ENCODE results near the gene MTIF3. TPM values are rescaled to one million over a fixed set of nuclear protein-coding genes. Genes with fewer than 3 reads are reported as not detected.

Gene MTIF3
- total RNA-seq, 1 experiment from 2014 or later, result 20.7 TPM

- ChIA-PET POLR2A (no interaction called here), CTCF (no interaction called here)
- H3K4me3 ChIP-seq (ENCODE audit: low read depth in 2 of 2, low read length in 2 of 2), result no peak overlapping the region
- peak; percentile 67 for TF ChIP-seq CTCF (IDR thresholded peaks at IDR 0.05)
- TF ChIP-seq TCF7L2 (IDR thresholded peaks at IDR 0.05; ENCODE audit: low read depth, low read length), result no peak
- in situ Hi-C loops (cut with HindIII; ENCODE audit: low pct_unique_long_range_greater_than_20kb, low sequenced_read_pairs), result no loop called here
- H3K27ac ChIP-seq (ENCODE audit: low read length), result no peak overlapping the region
- H3K9me3 ChIP-seq (ENCODE audit: control insufficient read depth, insufficient read depth, low read depth, low read length), result no peaks in the 10 kb centered on the region
- DNase-seq (ENCODE audit: low read depth, low spot score) (no peak), ATAC-seq (peak; percentile 56; the same call in 1 of the 2 replicates)
- BruUV-seq (replicated peaks), result no TSS peak
- no peaks in the 10 kb centered on the region for H3K27me3 ChIP-seq (ENCODE audit: control insufficient read depth, insufficient read depth, low read length)
- no peaks in the 10 kb centered on the region for H3K36me3 ChIP-seq (ENCODE audit: control insufficient read depth, insufficient read depth, low read length)
- intact Hi-C loops (cut with micrococcal nuclease; ENCODE audit: unreplicated experiment), result no loop called here
- no peaks in the 10 kb centered on the region; the same call in 1 of the 2 replicates for H3K4me1 ChIP-seq (ENCODE audit: control insufficient read depth, insufficient read depth, low read length)
These were observed 31.4 kb upstream of the MTIF3 start for GRCh38 chr13:27481766-27482165.

DNA sequence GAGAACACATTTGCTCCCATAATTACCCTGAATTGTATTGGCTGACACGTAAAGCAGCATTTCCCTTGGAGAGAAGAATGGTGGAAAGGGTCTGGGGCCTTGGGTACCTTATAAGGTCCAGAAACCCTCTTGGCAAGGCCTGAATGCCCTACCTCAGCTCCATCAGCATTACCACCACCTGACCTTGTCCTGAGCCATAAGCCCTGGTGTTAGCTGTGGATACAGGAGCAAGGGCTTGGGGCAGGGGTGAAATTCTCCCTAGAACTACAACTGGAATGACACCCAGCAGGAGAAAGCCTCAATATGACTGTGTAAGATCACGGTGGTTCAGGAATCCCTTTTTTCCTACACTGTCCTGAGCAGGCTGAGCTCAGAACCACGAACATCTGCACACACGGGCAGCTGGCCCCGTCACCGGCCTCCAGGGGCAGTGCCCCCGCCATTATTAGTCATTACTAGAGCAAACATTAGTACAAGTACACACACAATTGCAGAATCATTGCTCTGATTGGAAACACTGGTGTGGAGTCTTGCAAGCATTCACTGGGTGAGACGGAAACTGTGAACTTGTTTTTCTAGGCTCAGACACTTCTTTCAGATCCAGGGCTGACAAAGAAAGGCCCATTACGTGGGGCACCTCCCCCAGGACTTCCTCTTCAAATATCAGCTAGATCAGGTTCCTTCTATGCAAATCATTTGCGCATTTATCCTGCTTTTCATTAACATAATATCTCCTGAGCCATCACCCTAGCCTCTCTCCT, 26.8 kb upstream of the MTIF3 start:
- DNase-seq (ENCODE audit: low read depth, low spot score) (peak; percentile 17), ATAC-seq (peak; percentile 78)
- H3K27ac ChIP-seq (ENCODE audit: low read length), result no peak overlapping the region
- in situ Hi-C loops (cut with HindIII; ENCODE audit: low pct_unique_long_range_greater_than_20kb, low sequenced_read_pairs), result no loop called here
- no peaks in the 10 kb centered on the region; the same call in 1 of the 2 replicates for H3K4me1 ChIP-seq (ENCODE audit: control insufficient read depth, insufficient read depth, low read length)
- no peak overlapping the region for H3K4me3 ChIP-seq (ENCODE audit: low read depth in 2 of 2, low read length in 2 of 2)
- H3K27me3 ChIP-seq (ENCODE audit: control insufficient read depth, insufficient read depth, low read length), result no peaks in the 10 kb centered on the region
- H3K9me3 ChIP-seq (ENCODE audit: control insufficient read depth, insufficient read depth, low read depth, low read length), result no peaks in the 10 kb centered on the region
- BruUV-seq (replicated peaks), result no TSS peak
- POLR2A ChIA-PET, result interaction anchor here (0.5 kb wide), 1 partner anchor 632 kb away, joined by 4 read pairs; no protein-coding TSS in a partner anchor
- H3K36me3 ChIP-seq (ENCODE audit: control insufficient read depth, insufficient read depth, low read length), result no peaks in the 10 kb centered on the region
- intact Hi-C loops (cut with micrococcal nuclease; ENCODE audit: unreplicated experiment), result no loop called here
- CTCF ChIA-PET, result interaction anchor here (0.6 kb wide), 2 partner anchors 9 to 30 kb away, joined by 6 read pairs; no protein-coding TSS in a partner anchor
- TF ChIP-seq SIN3A (IDR thresholded peaks at IDR 0.05; ENCODE audit: borderline replicate concordance, insufficient read depth, low read depth, low read length), result no peak
- TF ChIP-seq, protein P1, sequence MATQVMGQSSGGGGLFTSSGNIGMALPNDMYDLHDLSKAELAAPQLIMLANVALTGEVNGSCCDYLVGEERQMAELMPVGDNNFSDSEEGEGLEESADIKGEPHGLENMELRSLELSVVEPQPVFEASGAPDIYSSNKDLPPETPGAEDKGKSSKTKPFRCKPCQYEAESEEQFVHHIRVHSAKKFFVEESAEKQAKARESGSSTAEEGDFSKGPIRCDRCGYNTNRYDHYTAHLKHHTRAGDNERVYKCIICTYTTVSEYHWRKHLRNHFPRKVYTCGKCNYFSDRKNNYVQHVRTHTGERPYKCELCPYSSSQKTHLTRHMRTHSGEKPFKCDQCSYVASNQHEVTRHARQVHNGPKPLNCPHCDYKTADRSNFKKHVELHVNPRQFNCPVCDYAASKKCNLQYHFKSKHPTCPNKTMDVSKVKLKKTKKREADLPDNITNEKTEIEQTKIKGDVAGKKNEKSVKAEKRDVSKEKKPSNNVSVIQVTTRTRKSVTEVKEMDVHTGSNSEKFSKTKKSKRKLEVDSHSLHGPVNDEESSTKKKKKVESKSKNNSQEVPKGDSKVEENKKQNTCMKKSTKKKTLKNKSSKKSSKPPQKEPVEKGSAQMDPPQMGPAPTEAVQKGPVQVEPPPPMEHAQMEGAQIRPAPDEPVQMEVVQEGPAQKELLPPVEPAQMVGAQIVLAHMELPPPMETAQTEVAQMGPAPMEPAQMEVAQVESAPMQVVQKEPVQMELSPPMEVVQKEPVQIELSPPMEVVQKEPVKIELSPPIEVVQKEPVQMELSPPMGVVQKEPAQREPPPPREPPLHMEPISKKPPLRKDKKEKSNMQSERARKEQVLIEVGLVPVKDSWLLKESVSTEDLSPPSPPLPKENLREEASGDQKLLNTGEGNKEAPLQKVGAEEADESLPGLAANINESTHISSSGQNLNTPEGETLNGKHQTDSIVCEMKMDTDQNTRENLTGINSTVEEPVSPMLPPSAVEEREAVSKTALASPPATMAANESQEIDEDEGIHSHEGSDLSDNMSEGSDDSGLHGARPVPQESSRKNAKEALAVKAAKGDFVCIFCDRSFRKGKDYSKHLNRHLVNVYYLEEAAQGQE (IDR thresholded peaks at IDR 0.05; ENCODE audit: insufficient read depth in 1 of 2, low read depth in 2 of 2, low read length in 1 of 2), result no peak
- no peak for TF ChIP-seq TCF7L2 (IDR thresholded peaks at IDR 0.05; ENCODE audit: low read depth, low read length)
- TF ChIP-seq CTCF (IDR thresholded peaks at IDR 0.05), result no peak
- TF ChIP-seq POLR2AphosphoS5 (IDR thresholded peaks at IDR 0.05; ENCODE audit: low read depth, low read length), result no peak

Measured in Panc1 (cell line).